Choroid plexus epithelial cell (primary cell): ENCODE data around the gene SNX8.

Experiments used
- DNase-seq: peaks from one replicate; pipeline ENCODE4 v3.0.0-alpha.2; 2010; ENCODE audit warnings: low read depth
- H3K4me3 ChIP-seq: 2 replicates; pipeline ENCODE4 v1.5.1; 2011; ENCODE audit warnings: low read depth, mild to moderate bottlenecking, control low read depth, low read length, moderate library complexity
- CTCF ChIP-seq: conservative IDR thresholded peaks from 2 replicates; pipeline ENCODE4 v1.5.1; 2011; ENCODE audit warnings: low read depth, mild to moderate bottlenecking, control low read depth, inconsistent platforms, low read length, moderate library complexity

SNX8 gene

GRCh38 chr7:2210551-2211258 lies 103.5 kb downstream of the SNX8 start:
- DNase-seq = no peak
- no peak overlapping the region for H3K4me3 ChIP-seq
- TF ChIP-seq CTCF = no peak

- TF ChIP-seq CTCF = no peak
- no peak overlapping the region for H3K4me3 ChIP-seq
- no peak for DNase-seq
These were observed 104.3 kb downstream of the SNX8 start for GRCh38 chr7:2209961-2210323.

DNA sequence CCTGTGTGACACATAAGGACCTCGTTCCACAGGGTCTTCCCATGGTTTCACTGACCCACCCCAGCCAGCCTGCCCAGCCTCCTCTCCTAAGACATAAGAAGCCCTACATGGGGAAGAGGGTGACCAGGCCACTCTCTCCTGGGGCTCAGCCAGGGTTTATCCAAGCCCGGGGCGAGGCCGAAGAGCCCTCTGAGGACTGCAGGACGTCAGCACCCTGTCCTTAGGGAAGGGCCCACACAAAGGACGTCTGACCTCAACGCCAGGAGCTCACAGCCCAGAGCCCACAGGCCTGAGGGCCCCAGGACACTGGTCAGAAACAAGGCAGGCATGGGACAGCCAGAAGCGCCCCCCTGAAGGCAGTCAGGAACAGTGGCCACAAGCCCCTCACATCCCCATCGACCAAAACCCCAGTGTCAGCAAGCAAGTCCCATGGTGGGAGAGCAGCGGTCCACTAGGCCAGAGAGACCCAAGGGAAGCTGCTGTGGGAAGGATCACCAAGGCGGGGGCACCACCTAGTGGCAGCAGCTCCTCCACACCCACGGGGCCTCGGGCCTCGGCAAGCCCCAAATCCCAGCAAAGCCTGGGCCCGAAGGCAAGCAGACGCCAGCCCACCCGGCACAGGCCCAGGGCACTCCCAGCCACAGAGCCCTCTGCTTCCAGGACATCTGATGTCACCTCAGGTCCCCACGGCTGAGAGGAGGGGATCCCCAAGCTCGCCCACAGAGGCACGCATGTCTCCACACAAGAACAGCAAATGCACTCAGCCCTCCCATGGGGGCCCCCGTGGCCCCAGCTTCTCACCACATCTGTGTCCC lies 104.9 kb downstream of the SNX8 start:
- no peak overlapping the region for H3K4me3 ChIP-seq
- DNase-seq = peak; percentile 81
- peak; percentile 91 for TF ChIP-seq CTCF

DNA sequence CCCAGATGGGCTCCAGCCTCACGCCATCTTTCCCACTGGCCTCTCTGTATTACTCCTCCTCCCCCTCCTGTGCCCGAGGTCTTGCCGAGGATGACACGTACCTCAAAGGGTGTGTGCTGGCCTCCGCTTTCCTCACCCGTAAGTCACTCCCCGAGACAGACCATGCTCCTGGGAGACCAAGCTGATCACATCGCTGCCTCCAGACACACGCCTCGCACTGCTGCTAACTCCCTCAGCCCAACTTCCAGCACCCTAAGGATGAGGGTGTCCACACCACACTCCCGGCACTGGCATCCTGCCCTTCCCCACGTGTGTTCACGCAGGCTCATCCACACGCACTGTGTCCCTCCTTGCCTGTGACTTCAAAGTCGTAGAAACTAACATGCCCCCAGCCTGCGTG lies 105.5 kb downstream of the SNX8 start:
- no peak for TF ChIP-seq CTCF
- no peak for DNase-seq

GRCh38 chr7:2205036-2205780 lies 109.0 kb downstream of the SNX8 start:
- no peak for TF ChIP-seq CTCF
- H3K4me3 ChIP-seq = no peak overlapping the region

More for the DNA sequence above, 105.5 kb downstream of the SNX8 start:
- H3K4me3 ChIP-seq = no peak overlapping the region

DNA sequence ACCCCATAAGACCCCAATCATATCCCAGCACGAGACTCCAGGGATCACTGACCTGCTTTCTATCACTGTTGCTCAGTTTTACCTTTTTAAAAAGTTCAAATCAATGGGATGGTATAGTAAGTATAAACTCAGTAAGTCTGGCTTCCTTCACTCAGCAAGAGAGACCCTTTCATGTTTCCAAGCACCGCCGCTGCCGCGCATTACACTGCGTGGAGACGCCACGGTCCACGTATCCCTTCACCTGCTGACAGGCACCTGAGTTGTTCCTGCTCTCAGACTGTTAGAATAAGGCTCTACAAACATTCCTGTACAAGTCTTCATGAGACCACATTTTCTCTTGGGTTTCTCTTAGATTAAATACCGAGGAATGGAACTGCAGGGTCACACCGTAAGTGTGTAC lies 109.8 kb downstream of the SNX8 start:
- no peak for DNase-seq
- TF ChIP-seq CTCF = no peak
- H3K4me3 ChIP-seq = no peak overlapping the region

More at GRCh38 chr7:2205036-2205780, 109.0 kb downstream of the SNX8 start:
- peak; percentile 39 for DNase-seq
